Measurements from ENCODE around the gene UNCX.

UNCX gene

DNA sequence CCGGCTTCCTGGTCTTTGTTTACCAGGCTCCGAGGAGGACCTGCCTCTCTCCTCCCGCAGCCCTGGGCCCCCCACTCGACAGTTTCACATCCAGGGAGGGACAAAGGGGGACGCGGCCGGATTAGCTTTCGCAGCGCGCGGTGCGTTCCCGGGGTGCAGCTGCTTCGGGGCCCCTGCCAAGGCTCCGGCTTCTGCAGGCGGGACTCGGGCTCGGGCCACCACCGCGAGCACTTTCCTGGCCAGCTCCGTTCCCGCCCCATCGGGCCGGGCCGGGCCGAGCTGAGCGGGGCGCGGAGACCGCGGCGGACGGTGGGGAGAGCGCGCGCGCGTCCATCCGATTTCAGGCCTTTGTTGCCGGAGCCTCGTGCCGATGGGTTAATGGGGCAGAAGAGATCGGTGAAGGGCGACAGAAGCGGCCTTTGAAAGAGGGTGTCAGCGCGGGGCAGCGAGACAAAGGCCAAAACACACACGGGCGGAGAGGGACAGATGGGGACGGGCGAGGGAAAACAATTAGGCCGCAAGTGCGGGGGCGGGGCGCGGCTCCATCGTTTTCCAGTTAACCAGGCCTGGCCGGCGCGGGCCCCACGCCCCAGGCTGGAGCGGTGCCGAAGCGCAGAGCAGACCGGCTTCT lies 8.5 kb upstream of the UNCX start:
- no peak for TF ChIP-seq CTCF (IDR thresholded peaks at IDR 0.05)

DNA sequence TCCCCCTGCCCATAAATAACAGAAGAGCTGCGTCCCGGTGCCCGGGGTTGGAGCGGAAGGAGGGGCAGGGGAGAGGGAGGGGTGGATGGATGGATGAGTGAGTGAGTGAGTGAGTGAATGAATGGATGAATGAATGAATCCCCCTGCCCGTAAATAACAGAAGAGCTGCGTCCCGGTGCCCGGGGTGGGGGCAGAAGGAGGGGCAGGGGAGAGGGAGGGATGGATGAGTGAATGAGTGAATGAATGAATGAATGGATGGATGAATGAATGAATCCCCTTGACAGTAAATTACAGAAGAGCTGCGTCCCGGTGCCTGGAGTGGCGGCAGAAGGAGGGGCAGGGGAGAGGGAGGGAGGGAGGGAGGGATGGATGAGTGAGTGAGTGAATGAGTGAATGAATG lies 7.6 kb upstream of the UNCX start:
- no peak for TF ChIP-seq CTCF (IDR thresholded peaks at IDR 0.05)

DNA sequence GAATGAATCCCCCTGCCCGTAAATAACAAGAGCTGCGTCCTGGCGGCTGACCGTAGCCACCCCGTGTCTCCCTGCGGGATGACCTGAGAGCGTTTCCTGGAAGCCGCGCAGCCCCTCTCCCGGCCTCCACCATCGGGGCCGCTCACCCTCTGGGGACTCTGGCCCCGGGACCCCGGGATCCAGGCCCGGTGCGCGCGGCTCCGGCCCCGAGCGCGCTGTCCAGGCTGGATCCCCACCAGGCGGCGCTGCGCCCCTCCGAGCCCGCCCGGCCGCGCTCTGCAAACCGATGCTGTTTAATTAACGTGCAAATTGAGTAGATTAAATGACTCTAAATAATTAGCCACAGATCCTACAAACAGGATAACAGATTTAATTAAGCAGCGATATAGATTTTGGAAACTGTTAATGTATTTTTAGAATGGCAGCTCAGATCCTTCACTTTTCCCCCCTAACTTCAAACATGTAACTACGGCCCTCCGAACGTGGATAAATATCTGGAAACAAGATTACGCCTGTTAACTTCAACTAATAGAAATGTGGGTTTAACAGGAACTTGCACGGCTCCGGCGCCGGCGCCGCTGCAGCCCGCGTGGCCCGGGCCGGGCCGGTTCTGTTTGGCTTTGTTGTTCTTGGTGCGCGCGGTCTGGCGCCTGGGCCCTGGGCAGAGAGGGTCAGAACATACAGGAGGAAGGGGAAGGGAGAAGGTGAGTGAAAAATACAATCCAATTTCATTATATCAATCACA lies 7.1 kb upstream of the UNCX start:
- TF ChIP-seq CTCF (IDR thresholded peaks at IDR 0.05) = peak; percentile 73

- TF ChIP-seq CTCF (IDR thresholded peaks at IDR 0.05) = no peak
These were observed 6.3 kb upstream of the UNCX start for GRCh38 chr7:1226186-1226901.

GRCh38 chr7:1227071-1227804 lies 5.4 kb upstream of the UNCX start:
- no peak for TF ChIP-seq CTCF (IDR thresholded peaks at IDR 0.05)

- no peak for TF ChIP-seq CTCF (IDR thresholded peaks at IDR 0.05)
These were observed 4.7 kb upstream of the UNCX start for GRCh38 chr7:1227814-1228544.
